ENCODE data around the gene KDM5C.

Gene KDM5C

GRCh38 chrX:53247928-53248327 lies 22.9 kb upstream of the KDM5C start:
- H3K4me3 ChIP-seq (ENCODE audit: low read depth, low read length), result no peak overlapping the region
- H3K4ac ChIP-seq (ENCODE audit: low read depth, low read length), result no peak overlapping the region
- no peaks in the 10 kb centered on the region for H3K79me1 ChIP-seq (ENCODE audit: low read length)
- H3K36me3 ChIP-seq (ENCODE audit: control insufficient read depth in 1 of 2, insufficient read depth in 2 of 2, low read length in 2 of 2), result no peaks in the 10 kb centered on the region
- no peak overlapping the region for H2BK5ac ChIP-seq (ENCODE audit: low read depth, low read length, poor library complexity)
- H3K27ac ChIP-seq (ENCODE audit: low read depth, low read length), result no peak overlapping the region
- DNase-seq, result no peak
- no peak overlapping the region for H4K12ac ChIP-seq (ENCODE audit: low read depth, low read length)
- H2AK5ac ChIP-seq (ENCODE audit: low read length), result no peak overlapping the region
- H2AFZ ChIP-seq (ENCODE audit: insufficient read depth, low read length, poor library complexity), result no peak overlapping the region
- no peak overlapping the region for H2BK120ac ChIP-seq (ENCODE audit: insufficient read depth, low read length, poor library complexity)
- no peak overlapping the region for H3K23ac ChIP-seq (ENCODE audit: low read length)
- no peak overlapping the region for H3K9ac ChIP-seq (ENCODE audit: low read length)
- H3K27me3 ChIP-seq (ENCODE audit: insufficient read depth, low read length), result no peaks in the 10 kb centered on the region
- no peak overlapping the region for H3K4me2 ChIP-seq (ENCODE audit: low read length)
- H3K4me1 ChIP-seq (ENCODE audit: control insufficient read depth in 1 of 2, insufficient read depth in 2 of 2, low read length in 2 of 2), result peaks cover 3 to 6% of the 10 kb centered on the region in 2 experiments
- no peaks in the 10 kb centered on the region for H3K79me2 ChIP-seq (ENCODE audit: control insufficient read depth, insufficient read depth, low read length, poor library complexity)
- H3K9me3 ChIP-seq (ENCODE audit: insufficient read depth, low read depth, low read length), result no peaks in the 10 kb centered on the region
- no peak overlapping the region for H3K18ac ChIP-seq (ENCODE audit: low read length)
- no peak overlapping the region for H4K8ac ChIP-seq (ENCODE audit: low read depth, low read length)
- H3K14ac ChIP-seq (ENCODE audit: low read length), result no peak overlapping the region
- WGBS (ENCODE audit: extremely low coverage, insufficient coverage, insufficient read length), result no CpG with 5 or more reads among the region's 10 CpGs
- H4K91ac ChIP-seq (ENCODE audit: low read depth, low read length), result no peak overlapping the region
- no peak overlapping the region for H2BK12ac ChIP-seq (ENCODE audit: low read length)

- DNase-seq, result no peak
- Histone ChIP-seq H4K8ac (ENCODE audit: low read depth, low read length) (no peak overlapping the region), H2BK120ac (ENCODE audit: insufficient read depth, low read length, poor library complexity) (no peak overlapping the region), H3K14ac (ENCODE audit: low read length) (no peak overlapping the region), H3K9me3 (ENCODE audit: insufficient read depth, low read depth, low read length) (no peaks in the 10 kb centered on the region), H4K91ac (ENCODE audit: low read depth, low read length) (no peak overlapping the region), H2BK12ac (ENCODE audit: low read length) (no peak overlapping the region), H3K36me3 (ENCODE audit: control insufficient read depth in 1 of 2, insufficient read depth in 2 of 2, low read length in 2 of 2) (no peaks in the 10 kb centered on the region), H3K9ac (ENCODE audit: low read length) (no peak overlapping the region), H2BK5ac (ENCODE audit: low read depth, low read length, poor library complexity) (no peak overlapping the region), H3K4me2 (ENCODE audit: low read length) (no peak overlapping the region), H3K4me3 (ENCODE audit: low read depth, low read length) (no peak overlapping the region), H3K79me1 (ENCODE audit: low read length) (no peaks in the 10 kb centered on the region), H3K4ac (ENCODE audit: low read depth, low read length) (no peak overlapping the region), H3K4me1 (ENCODE audit: control insufficient read depth in 1 of 2, insufficient read depth in 2 of 2, low read length in 2 of 2) (peaks cover 3 to 6% of the 10 kb centered on the region in 2 experiments), H4K12ac (ENCODE audit: low read depth, low read length) (no peak overlapping the region), H3K27me3 (ENCODE audit: insufficient read depth, low read length) (no peaks in the 10 kb centered on the region), H3K79me2 (ENCODE audit: control insufficient read depth, insufficient read depth, low read length, poor library complexity) (no peaks in the 10 kb centered on the region), H2AK5ac (ENCODE audit: low read length) (no peak overlapping the region), H3K23ac (ENCODE audit: low read length) (no peak overlapping the region), H2AFZ (ENCODE audit: insufficient read depth, low read length, poor library complexity) (no peak overlapping the region), H3K18ac (ENCODE audit: low read length) (no peak overlapping the region), H3K27ac (ENCODE audit: low read depth, low read length) (no peak overlapping the region)
- WGBS (ENCODE audit: extremely low coverage, insufficient coverage, insufficient read length), result no CpG with 5 or more reads among the region's 2 CpGs
Measured at GRCh38 chrX:53246231-53246630, 21.2 kb upstream of the KDM5C start.

GRCh38 chrX:53244610-53245009 lies 19.6 kb upstream of the KDM5C start:
- Histone ChIP-seq H3K36me3 (ENCODE audit: control insufficient read depth in 1 of 2, insufficient read depth in 2 of 2, low read length in 2 of 2) (no peaks in the 10 kb centered on the region), H2BK12ac (ENCODE audit: low read length) (no peak overlapping the region), H3K18ac (ENCODE audit: low read length) (no peak overlapping the region), H3K27me3 (ENCODE audit: insufficient read depth, low read length) (no peaks in the 10 kb centered on the region), H3K4me2 (ENCODE audit: low read length) (no peak overlapping the region), H4K91ac (ENCODE audit: low read depth, low read length) (no peak overlapping the region), H3K14ac (ENCODE audit: low read length) (no peak overlapping the region), H3K27ac (ENCODE audit: low read depth, low read length) (no peak overlapping the region), H2AFZ (ENCODE audit: insufficient read depth, low read length, poor library complexity) (no peak overlapping the region), H2AK5ac (ENCODE audit: low read length) (no peak overlapping the region), H3K23ac (ENCODE audit: low read length) (no peak overlapping the region), H3K9me3 (ENCODE audit: insufficient read depth, low read depth, low read length) (no peaks in the 10 kb centered on the region), H3K4me1 (ENCODE audit: control insufficient read depth in 1 of 2, insufficient read depth in 2 of 2, low read length in 2 of 2) (peaks cover under 1 to 3% of the 10 kb centered on the region in 2 experiments), H3K79me1 (ENCODE audit: low read length) (no peaks in the 10 kb centered on the region), H3K4ac (ENCODE audit: low read depth, low read length) (no peak overlapping the region), H4K8ac (ENCODE audit: low read depth, low read length) (no peak overlapping the region), H4K12ac (ENCODE audit: low read depth, low read length) (no peak overlapping the region), H3K4me3 (ENCODE audit: low read depth, low read length) (no peak overlapping the region), H3K79me2 (ENCODE audit: control insufficient read depth, insufficient read depth, low read length, poor library complexity) (no peaks in the 10 kb centered on the region), H2BK5ac (ENCODE audit: low read depth, low read length, poor library complexity) (no peak overlapping the region), H3K9ac (ENCODE audit: low read length) (no peak overlapping the region), H2BK120ac (ENCODE audit: insufficient read depth, low read length, poor library complexity) (no peak overlapping the region)
- DNase-seq, result no peak
- no CpG with 5 or more reads among the region's 1 CpG for WGBS (ENCODE audit: extremely low coverage, insufficient coverage, insufficient read length)

- H3K36me3 ChIP-seq (ENCODE audit: control insufficient read depth in 1 of 2, insufficient read depth in 2 of 2, low read length in 2 of 2), result no peaks in the 10 kb centered on the region
- no peak overlapping the region for H2AK5ac ChIP-seq (ENCODE audit: low read length)
- H3K18ac ChIP-seq (ENCODE audit: low read length), result no peak overlapping the region
- H4K91ac ChIP-seq (ENCODE audit: low read depth, low read length), result no peak overlapping the region
- no peak overlapping the region for H2BK5ac ChIP-seq (ENCODE audit: low read depth, low read length, poor library complexity)
- H4K8ac ChIP-seq (ENCODE audit: low read depth, low read length), result no peak overlapping the region
- no peaks in the 10 kb centered on the region for H3K27me3 ChIP-seq (ENCODE audit: insufficient read depth, low read length)
- no peak overlapping the region for H3K4me3 ChIP-seq (ENCODE audit: low read depth, low read length)
- no peak for DNase-seq
- no peak overlapping the region for H2BK12ac ChIP-seq (ENCODE audit: low read length)
- no peak overlapping the region for H2BK120ac ChIP-seq (ENCODE audit: insufficient read depth, low read length, poor library complexity)
- H2AFZ ChIP-seq (ENCODE audit: insufficient read depth, low read length, poor library complexity), result no peak overlapping the region
- H3K23ac ChIP-seq (ENCODE audit: low read length), result no peak overlapping the region
- H3K79me2 ChIP-seq (ENCODE audit: control insufficient read depth, insufficient read depth, low read length, poor library complexity), result no peaks in the 10 kb centered on the region
- no peak overlapping the region for H3K14ac ChIP-seq (ENCODE audit: low read length)
- H3K4me1 ChIP-seq (ENCODE audit: control insufficient read depth in 1 of 2, insufficient read depth in 2 of 2, low read length in 2 of 2), result no peaks in the 10 kb centered on the region
- no peaks in the 10 kb centered on the region for H3K9me3 ChIP-seq (ENCODE audit: insufficient read depth, low read depth, low read length)
- no peaks in the 10 kb centered on the region for H3K79me1 ChIP-seq (ENCODE audit: low read length)
- H3K27ac ChIP-seq (ENCODE audit: low read depth, low read length), result no peak overlapping the region
- H4K12ac ChIP-seq (ENCODE audit: low read depth, low read length), result no peak overlapping the region
- no peak overlapping the region for H3K4me2 ChIP-seq (ENCODE audit: low read length)
- no CpG with 5 or more reads among the region's 4 CpGs for WGBS (ENCODE audit: extremely low coverage, insufficient coverage, insufficient read length)
- H3K9ac ChIP-seq (ENCODE audit: low read length), result no peak overlapping the region
- H3K4ac ChIP-seq (ENCODE audit: low read depth, low read length), result no peak overlapping the region
Measured at GRCh38 chrX:53242310-53242709, 17.3 kb upstream of the KDM5C start.

Data from trophoblast cell (in vitro differentiated cells and primary cell).